COLO829 (cell line): Measurements from ENCODE around the gene FAM83F.

Experiments
- DNase-seq: peaks from one replicate; pipeline ENCODE4 v3.0.0; 2012; ENCODE audit warnings: low spot score

Gene FAM83F

GRCh38 chr22:39994041-39994565 is 651 bp upstream of the FAM83F start:
- DNase-seq = no peak

GRCh38 chr22:39995393-39996252 is 869 bp downstream of the FAM83F start:
- DNase-seq = no peak

GRCh38 chr22:39996732-39997131 is 2.0 kb downstream of the FAM83F start:
- peak; percentile 98 for DNase-seq

- no peak for DNase-seq
These were observed 2.7 kb downstream of the FAM83F start for GRCh38 chr22:39997421-39997820.

GRCh38 chr22:39997939-39998726 is 3.4 kb downstream of the FAM83F start:
- DNase-seq = peak; percentile 90

GRCh38 chr22:39999144-39999757 is 4.5 kb downstream of the FAM83F start:
- peak; percentile 89 for DNase-seq

GRCh38 chr22:40000171-40000570 is 5.4 kb downstream of the FAM83F start:
- no peak for DNase-seq

- DNase-seq = no peak
These were observed 6.4 kb downstream of the FAM83F start for GRCh38 chr22:40001106-40001505.

- no peak for DNase-seq
These were observed 7.2 kb downstream of the FAM83F start for GRCh38 chr22:40001800-40002577.

- no peak for DNase-seq
These were observed 8.4 kb downstream of the FAM83F start for GRCh38 chr22:40002935-40003715.

GRCh38 chr22:40004836-40005235 is 10.1 kb downstream of the FAM83F start:
- no peak for DNase-seq

- DNase-seq = no peak
These were observed 11.9 kb downstream of the FAM83F start for GRCh38 chr22:40006641-40007040.

GRCh38 chr22:40007853-40008710 is 13.3 kb downstream of the FAM83F start:
- no peak for DNase-seq

GRCh38 chr22:40008726-40009291 is 14.1 kb downstream of the FAM83F start:
- no peak for DNase-seq

GRCh38 chr22:40009292-40009774 is 14.6 kb downstream of the FAM83F start:
- no peak for DNase-seq

- no peak for DNase-seq
These were observed 15.4 kb downstream of the FAM83F start for GRCh38 chr22:40009951-40010671.

- DNase-seq = no peak
These were observed 16.0 kb downstream of the FAM83F start for GRCh38 chr22:40010746-40011145.

- no peak for DNase-seq
These were observed 20.0 kb downstream of the FAM83F start for GRCh38 chr22:40014667-40015248.
